Measurements from ENCODE around the gene ESR2. TPM values are rescaled to one million over a fixed set of nuclear protein-coding genes. Genes with fewer than 3 reads are reported as not detected.

Gene ESR2
- polyA plus RNA-seq, 4 donors: 0.19 to 0.58 TPM; not detected in 2

GRCh38 chr14:64196814-64197411 is 97.3 kb downstream of the ESR2 start:
- DNase-seq (peak in 1 of 2 donors; percentile 75), FAIRE-seq (no peak)
- no peaks in the 10 kb centered on the region for H3K27me3 ChIP-seq (ENCODE audit: control insufficient read depth in 3 of 3, insufficient read depth in 3 of 3, low read length in 3 of 3)
- H3K4me3 ChIP-seq (ENCODE audit: low read depth in 1 of 3, low read length in 3 of 3): peak overlapping the region in 1 of 3 donors; percentile 46
- H3K36me3 ChIP-seq (ENCODE audit: control insufficient read depth in 3 of 3, insufficient read depth in 2 of 3, low read depth in 1 of 3, low read length in 3 of 3): peaks cover 0 to 20% (median 3%) of the 10 kb centered on the region in 3 donors
- peaks cover 0 to 41% (median 0%) of the 10 kb centered on the region in 3 donors for H3K4me1 ChIP-seq (ENCODE audit: control insufficient read depth in 3 of 3, insufficient read depth in 2 of 3, low read depth in 1 of 3, low read length in 2 of 3)
- H3K27ac ChIP-seq (ENCODE audit: low read depth in 1 of 3, low read length in 2 of 3): peak overlapping the region in 2 of 3 donors; percentile 18 to 36
- WGBS, 3 donors: 32 to 79% (median 73%) methylated on average over 20 of the region's 20 CpGs
- no peaks in the 10 kb centered on the region for H3K9me3 ChIP-seq (ENCODE audit: control insufficient read depth in 2 of 2, insufficient read depth in 1 of 2, low read depth in 1 of 2, low read length in 1 of 2)

- FAIRE-seq: no peak
- WGBS, 3 donors: 81 to 85% (median 81%) methylated on average over 5 of the region's 5 CpGs
Observed at GRCh38 chr14:64196056-64196455, 98.1 kb downstream of the ESR2 start.

GRCh38 chr14:64195199-64195598 is 99.0 kb downstream of the ESR2 start:
- 11 to 25% (median 15%) methylated on average over 2 of the region's 2 CpGs for WGBS, 3 donors
- H3K36me3 ChIP-seq (ENCODE audit: control insufficient read depth in 3 of 3, insufficient read depth in 2 of 3, low read depth in 1 of 3, low read length in 3 of 3): peaks cover 3 to 24% (median 4%) of the 10 kb centered on the region in 3 donors
- peaks cover 0 to 24% (median 0%) of the 10 kb centered on the region in 3 donors for H3K4me1 ChIP-seq (ENCODE audit: control insufficient read depth in 3 of 3, insufficient read depth in 2 of 3, low read depth in 1 of 3, low read length in 2 of 3)
- FAIRE-seq (no peak), DNase-seq (peak in 1 of 2 donors; percentile 21)
- no peaks in the 10 kb centered on the region for H3K9me3 ChIP-seq (ENCODE audit: control insufficient read depth in 2 of 2, insufficient read depth in 1 of 2, low read depth in 1 of 2, low read length in 1 of 2)
- H3K27me3 ChIP-seq (ENCODE audit: control insufficient read depth in 3 of 3, insufficient read depth in 3 of 3, low read length in 3 of 3): no peaks in the 10 kb centered on the region
- peak overlapping the region in 1 of 3 donors; percentile 52 for H3K27ac ChIP-seq (ENCODE audit: low read depth in 1 of 3, low read length in 2 of 3)
- no peak overlapping the region for H3K4me3 ChIP-seq (ENCODE audit: low read depth in 1 of 3, low read length in 3 of 3)

More at GRCh38 chr14:64196056-64196455, 98.1 kb downstream of the ESR2 start:
- Histone ChIP-seq H3K27ac (ENCODE audit: low read depth in 1 of 3, low read length in 2 of 3) (peak overlapping the region in 1 of 3 donors; percentile 52), H3K4me3 (ENCODE audit: low read depth in 1 of 3, low read length in 3 of 3) (no peak overlapping the region), H3K4me1 (ENCODE audit: control insufficient read depth in 3 of 3, insufficient read depth in 2 of 3, low read depth in 1 of 3, low read length in 2 of 3) (peaks cover 0 to 32% (median 0%) of the 10 kb centered on the region in 3 donors), H3K9me3 (ENCODE audit: control insufficient read depth in 2 of 2, insufficient read depth in 1 of 2, low read depth in 1 of 2, low read length in 1 of 2) (no peaks in the 10 kb centered on the region), H3K36me3 (ENCODE audit: control insufficient read depth in 3 of 3, insufficient read depth in 2 of 3, low read depth in 1 of 3, low read length in 3 of 3) (peaks cover 0 to 20% (median 3%) of the 10 kb centered on the region in 3 donors), H3K27me3 (ENCODE audit: control insufficient read depth in 3 of 3, insufficient read depth in 3 of 3, low read length in 3 of 3) (no peaks in the 10 kb centered on the region)
- no peak for DNase-seq

- Histone ChIP-seq H3K4me3 (ENCODE audit: low read depth in 1 of 3, low read length in 3 of 3) (no peak overlapping the region), H3K36me3 (ENCODE audit: control insufficient read depth in 3 of 3, insufficient read depth in 2 of 3, low read depth in 1 of 3, low read length in 3 of 3) (peaks cover 3 to 27% (median 4%) of the 10 kb centered on the region in 3 donors), H3K27me3 (ENCODE audit: control insufficient read depth in 3 of 3, insufficient read depth in 3 of 3, low read length in 3 of 3) (no peaks in the 10 kb centered on the region), H3K4me1 (ENCODE audit: control insufficient read depth in 3 of 3, insufficient read depth in 2 of 3, low read depth in 1 of 3, low read length in 2 of 3) (peaks cover 0 to 19% (median 0%) of the 10 kb centered on the region in 3 donors), H3K27ac (ENCODE audit: low read depth in 1 of 3, low read length in 2 of 3) (no peak overlapping the region), H3K9me3 (ENCODE audit: control insufficient read depth in 2 of 2, insufficient read depth in 1 of 2, low read depth in 1 of 2, low read length in 1 of 2) (no peaks in the 10 kb centered on the region)
- DNase-seq (no peak), FAIRE-seq (no peak)
- WGBS, 3 donors: 47 to 71% (median 58%) methylated on average over 3 of the region's 3 CpGs
Observed at GRCh38 chr14:64194404-64194803, 99.8 kb downstream of the ESR2 start.

- no peaks in the 10 kb centered on the region for H3K27me3 ChIP-seq (ENCODE audit: control insufficient read depth in 3 of 3, insufficient read depth in 3 of 3, low read length in 3 of 3)
- H3K4me1 ChIP-seq (ENCODE audit: control insufficient read depth in 3 of 3, insufficient read depth in 2 of 3, low read depth in 1 of 3, low read length in 2 of 3): peaks cover 0 to 19% (median 0%) of the 10 kb centered on the region in 3 donors
- H3K27ac ChIP-seq (ENCODE audit: low read depth in 1 of 3, low read length in 2 of 3): no peak overlapping the region
- DNase-seq (no peak), FAIRE-seq (no peak)
- H3K9me3 ChIP-seq (ENCODE audit: control insufficient read depth in 2 of 2, insufficient read depth in 1 of 2, low read depth in 1 of 2, low read length in 1 of 2): no peaks in the 10 kb centered on the region
- peaks cover 3 to 31% (median 6%) of the 10 kb centered on the region in 3 donors for H3K36me3 ChIP-seq (ENCODE audit: control insufficient read depth in 3 of 3, insufficient read depth in 2 of 3, low read depth in 1 of 3, low read length in 3 of 3)
- no peak overlapping the region for H3K4me3 ChIP-seq (ENCODE audit: low read depth in 1 of 3, low read length in 3 of 3)
- 88 to 95% (median 89%) methylated on average over 2 of the region's 2 CpGs for WGBS, 3 donors
Observed at GRCh38 chr14:64193821-64194220, 100.3 kb downstream of the ESR2 start.

- Histone ChIP-seq H3K4me1 (ENCODE audit: control insufficient read depth in 3 of 3, insufficient read depth in 2 of 3, low read depth in 1 of 3, low read length in 2 of 3) (peaks cover 0 to 14% (median 0%) of the 10 kb centered on the region in 3 donors), H3K27me3 (ENCODE audit: control insufficient read depth in 3 of 3, insufficient read depth in 3 of 3, low read length in 3 of 3) (no peaks in the 10 kb centered on the region), H3K27ac (ENCODE audit: low read depth in 1 of 3, low read length in 2 of 3) (no peak overlapping the region), H3K36me3 (ENCODE audit: control insufficient read depth in 3 of 3, insufficient read depth in 2 of 3, low read depth in 1 of 3, low read length in 3 of 3) (peaks cover 3 to 31% (median 11%) of the 10 kb centered on the region in 3 donors), H3K9me3 (ENCODE audit: control insufficient read depth in 2 of 2, insufficient read depth in 1 of 2, low read depth in 1 of 2, low read length in 1 of 2) (no peaks in the 10 kb centered on the region), H3K4me3 (ENCODE audit: low read depth in 1 of 3, low read length in 3 of 3) (no peak overlapping the region)
- WGBS, 3 donors: 67 to 80% (median 77%) methylated on average over 2 of the region's 2 CpGs
- DNase-seq (no peak), FAIRE-seq (no peak)
Observed at GRCh38 chr14:64191756-64192155, 102.4 kb downstream of the ESR2 start.

GRCh38 chr14:64190974-64191502 is 103.1 kb downstream of the ESR2 start:
- Histone ChIP-seq H3K4me1 (ENCODE audit: control insufficient read depth in 3 of 3, insufficient read depth in 2 of 3, low read depth in 1 of 3, low read length in 2 of 3) (peaks cover 0 to 8% (median 0%) of the 10 kb centered on the region in 3 donors), H3K36me3 (ENCODE audit: control insufficient read depth in 3 of 3, insufficient read depth in 2 of 3, low read depth in 1 of 3, low read length in 3 of 3) (peaks cover 3 to 38% (median 17%) of the 10 kb centered on the region in 3 donors), H3K9me3 (ENCODE audit: control insufficient read depth in 2 of 2, insufficient read depth in 1 of 2, low read depth in 1 of 2, low read length in 1 of 2) (no peaks in the 10 kb centered on the region), H3K27ac (ENCODE audit: low read depth in 1 of 3, low read length in 2 of 3) (no peak overlapping the region), H3K4me3 (ENCODE audit: low read depth in 1 of 3, low read length in 3 of 3) (no peak overlapping the region), H3K27me3 (ENCODE audit: control insufficient read depth in 3 of 3, insufficient read depth in 3 of 3, low read length in 3 of 3) (no peaks in the 10 kb centered on the region)
- WGBS, 3 donors: 95 to 97% (median 96%) methylated on average over 3 of the region's 3 CpGs
- FAIRE-seq (no peak), DNase-seq (no peak)

- no peaks in the 10 kb centered on the region for H3K27me3 ChIP-seq (ENCODE audit: control insufficient read depth in 3 of 3, insufficient read depth in 3 of 3, low read length in 3 of 3)
- peaks cover 0 to 14% of the 10 kb centered on the region in 2 donors for H3K9me3 ChIP-seq (ENCODE audit: control insufficient read depth in 2 of 2, insufficient read depth in 1 of 2, low read depth in 1 of 2, low read length in 1 of 2)
- peaks cover 3 to 41% (median 20%) of the 10 kb centered on the region in 3 donors for H3K36me3 ChIP-seq (ENCODE audit: control insufficient read depth in 3 of 3, insufficient read depth in 2 of 3, low read depth in 1 of 3, low read length in 3 of 3)
- no peaks in the 10 kb centered on the region for H3K4me1 ChIP-seq (ENCODE audit: control insufficient read depth in 3 of 3, insufficient read depth in 2 of 3, low read depth in 1 of 3, low read length in 2 of 3)
- 62 to 80% (median 76%) methylated on average over 3 of the region's 3 CpGs for WGBS, 3 donors
- FAIRE-seq (no peak), DNase-seq (no peak)
- no peak overlapping the region for H3K27ac ChIP-seq (ENCODE audit: low read depth in 1 of 3, low read length in 2 of 3)
- no peak overlapping the region for H3K4me3 ChIP-seq (ENCODE audit: low read depth in 1 of 3, low read length in 3 of 3)
Observed at GRCh38 chr14:64187331-64187730, 106.8 kb downstream of the ESR2 start.

Measured in small intestine (tissue), 7 donors.